GM12878 (cell line): ENCODE measurements around the gene MAPK1IP1L. TPM values are rescaled to one million over a fixed set of nuclear protein-coding genes. Genes with fewer than 3 reads are reported as not detected.

Experiments
- ATAC-seq: fragments of 200-7000 bp; cut with Tn5 transposase; 3 replicates; pipeline ENCODE4 v1.9.1; 2020; ENCODE audit warnings: mild to moderate bottlenecking, moderate library complexity
- BruUV-seq: library from RNA; stranded (reverse); fragments of 400-500 nt; replicated peaks from 2 replicates; lab custom pipeline; 2021; lab: Mats Ljungman, UMichigan
- CTCF ChIA-PET: fragments of 300-600 bp; sonication (Branson Sonifier 250); formaldehyde crosslinking; extraction: SDS; loops from one replicate; lab custom pipeline; 2021; ENCODE audit warnings: inconsistent platforms; lab: Yijun Ruan, JAX
- POLR2A ChIA-PET: fragments of 350-600 bp; formaldehyde crosslinking; extraction: SDS; loops from one replicate; lab custom pipeline; 2021; ENCODE audit warnings: inconsistent platforms; lab: Charles Lee
- RAD21 ChIA-PET: fragments of 300-600 bp; sonication (Branson Sonifier 250); formaldehyde crosslinking; loops from one replicate; lab custom pipeline; 2023; ENCODE audit warnings: antibody characterized with exemption; ENCODE audit not compliant: unreplicated experiment; lab: Charles Lee
- SMC1A ChIA-PET: fragments of 300-600 bp; sonication (Branson Sonifier 250); formaldehyde crosslinking; loops from one replicate; lab custom pipeline; 2023; ENCODE audit not compliant: unreplicated experiment, uncharacterized antibody; lab: Charles Lee
- DNase-seq: peaks from one replicate; pipeline ENCODE4 v3.0.0-alpha.2; 2011; ENCODE audit warnings: low read depth, low spot score
- FAIRE-seq: peaks from 3 replicates; lab custom pipeline; 2011; peaks lifted over from hg19 to GRCh38; lab: Jason Lieb, UNC
- H2AFZ ChIP-seq: 2 replicates; pipeline ENCODE4 v1.6.0; 2011; ENCODE audit warnings: low read depth, low read length, control low read depth; ENCODE audit not compliant: control insufficient read depth
- H3K27ac ChIP-seq: 2 replicates; pipeline ENCODE4 v1.5.1; 2011; ENCODE audit warnings: control low read depth; ENCODE audit not compliant: control insufficient read depth, insufficient read depth
- H3K27me3 ChIP-seq, 2 experiments: replicated peaks in 1 of 2; 2 replicates each; pipeline versions ENCODE4 v1.6.0 to v1.6.1; 2011; ENCODE audit warnings: low read length in 1 of 2; ENCODE audit not compliant: control insufficient read depth in 2 of 2, insufficient read depth in 2 of 2
- H3K36me3 ChIP-seq, 2 experiments: 2 replicates each; pipeline ENCODE4 v1.5.1; 2011; ENCODE audit warnings: low read length in 1 of 2; ENCODE audit not compliant: control insufficient read depth in 2 of 2, insufficient read depth in 2 of 2
- H3K4me1 ChIP-seq: 2 replicates; pipeline ENCODE4 v1.6.1; 2011; ENCODE audit warnings: mild to moderate bottlenecking, low read length, moderate library complexity, mixed read lengths; ENCODE audit not compliant: control insufficient read depth, insufficient read depth
- H3K4me2 ChIP-seq: 2 replicates; pipeline ENCODE4 v1.6.0; 2011; ENCODE audit warnings: control low read depth; ENCODE audit not compliant: control insufficient read depth, insufficient read depth
- H3K4me3 ChIP-seq: fragments of 200-600 bp; sonication (generic); 2 replicates; pipeline ENCODE4 v1.5.1; 2016
- H3K79me2 ChIP-seq: 2 replicates; pipeline ENCODE4 v1.6.0; 2011; ENCODE audit warnings: low read length; ENCODE audit not compliant: control insufficient read depth, insufficient read depth
- H3K9ac ChIP-seq: 2 replicates; pipeline ENCODE4 v1.8.0; 2011; ENCODE audit warnings: low read length, control low read depth, mixed read lengths; ENCODE audit not compliant: control insufficient read depth, insufficient read depth
- H3K9me3 ChIP-seq: replicated peaks from 3 replicates; pipeline ENCODE4 v1.5.1; 2011; ENCODE audit warnings: mild to moderate bottlenecking, low read length; ENCODE audit not compliant: control insufficient read depth, insufficient read depth
- H4K20me1 ChIP-seq: 2 replicates; pipeline ENCODE4 v1.6.0; 2011; ENCODE audit not compliant: control insufficient read depth, insufficient read depth
- CBX3 ChIP-seq: fragments of 200-600 bp; sonication (generic); IDR thresholded peaks from 2 replicates; pipeline ENCODE4 v1.6.1; 2016; ENCODE audit warnings: low read depth, borderline replicate concordance
- CEBPB ChIP-seq, 2 experiments: fragments of 150-350 bp in 1 of 2; IDR thresholded peaks; 2 replicates each; pipeline ENCODE4 v1.6.1; 2012 to 2014; ENCODE audit warnings: low read depth in 2 of 2, low read length in 2 of 2, borderline replicate concordance in 1 of 2, inconsistent platforms in 1 of 2
- CUX1 ChIP-seq: IDR thresholded peaks from 2 replicates; pipeline ENCODE4 v1.6.1; 2012; ENCODE audit warnings: improper control_type of control experiment, low read depth, low read length; ENCODE audit not compliant: insufficient replicate concordance
- EED ChIP-seq: sonication (generic); IDR thresholded peaks from 2 replicates; pipeline ENCODE4 v1.6.1; 2016; ENCODE audit warnings: antibody characterized with exemption, low read depth
- ETV6 ChIP-seq, 2 experiments: fragments of 450-650 bp in 1 of 2; IDR thresholded peaks in 1 of 2; conservative IDR thresholded peaks in 1 of 2; 2 replicates each; pipeline ENCODE4 v1.6.1; 2014; ENCODE audit warnings: antibody characterized with exemption in 1 of 2, borderline replicate concordance in 1 of 2, low read depth in 1 of 2, mild to moderate bottlenecking in 1 of 2, moderate library complexity in 1 of 2
- HCFC1 ChIP-seq: fragments of 150-350 bp; IDR thresholded peaks from 2 replicates; pipeline ENCODE4 v1.6.1; 2014; ENCODE audit warnings: low read length
- JUNB ChIP-seq: IDR thresholded peaks from 2 replicates; pipeline ENCODE4 v1.6.1; 2016; ENCODE audit warnings: antibody characterized with exemption, mild to moderate bottlenecking
- JUND ChIP-seq: IDR thresholded peaks from 2 replicates; pipeline ENCODE4 v1.6.1; 2012; ENCODE audit warnings: low read depth, mild to moderate bottlenecking, low read length, improper control_type of control experiment, moderate library complexity
- MEF2A ChIP-seq: IDR thresholded peaks from 2 replicates; pipeline ENCODE4 v1.6.1; 2011; ENCODE audit warnings: low read depth, mild to moderate bottlenecking, low read length, moderate library complexity; ENCODE audit not compliant: insufficient read depth
- MYC ChIP-seq: IDR thresholded peaks from 2 replicates; pipeline ENCODE4 v1.6.1; 2011; ENCODE audit warnings: mild to moderate bottlenecking, low read length, moderate library complexity, inconsistent platforms; ENCODE audit not compliant: insufficient read depth, insufficient replicate concordance, insufficient read length, severe bottlenecking
- NR2F1 ChIP-seq: fragments of 450-650 bp; conservative IDR thresholded peaks from 2 replicates; pipeline ENCODE4 v1.6.1; 2017; ENCODE audit warnings: mild to moderate bottlenecking
- PML ChIP-seq: IDR thresholded peaks from 2 replicates; pipeline ENCODE4 v1.6.1; 2012; ENCODE audit warnings: low read length, inconsistent platforms
- POLR2A ChIP-seq: IDR thresholded peaks from 2 replicates; pipeline ENCODE4 v1.6.1; 2011; ENCODE audit warnings: low read depth, mild to moderate bottlenecking, low read length
- RCOR1 ChIP-seq: conservative IDR thresholded peaks from 2 replicates; pipeline ENCODE4 v1.6.1; 2012; ENCODE audit warnings: low read depth, low read length, improper control_type of control experiment
- SMAD1 ChIP-seq: fragments of 450-650 bp; IDR thresholded peaks from 2 replicates; pipeline ENCODE4 v1.6.1; 2018; ENCODE audit warnings: mild to moderate bottlenecking, low read depth; ENCODE audit not compliant: partially characterized antibody
- STAT1 ChIP-seq: fragments of 450-650 bp; conservative IDR thresholded peaks from 2 replicates; pipeline ENCODE4 v1.6.1; 2014; ENCODE audit warnings: antibody characterized with exemption, mild to moderate bottlenecking
- ZNF207 ChIP-seq: fragments of 450-650 bp; IDR thresholded peaks from 2 replicates; pipeline ENCODE4 v1.6.1; 2014; ENCODE audit warnings: antibody characterized with exemption, mild to moderate bottlenecking, borderline replicate concordance
- ZNF217 ChIP-seq: fragments of 450-650 bp; IDR thresholded peaks from 2 replicates; pipeline ENCODE4 v1.6.1; 2017; ENCODE audit warnings: antibody characterized with exemption, mild to moderate bottlenecking
- ZNF24 ChIP-seq: fragments of 450-650 bp; IDR thresholded peaks from 2 replicates; pipeline ENCODE4 v1.6.1; 2017; ENCODE audit warnings: antibody characterized with exemption, mild to moderate bottlenecking
- WGBS: methylation state at CpG from one replicate; pipeline ENCODE4 v1.1.6; 2016; ENCODE audit warnings: low lambda C conversion rate; ENCODE audit not compliant: insufficient replicate concordance, insufficient coverage; ENCODE audit errors: missing lambda C conversion rate; 5-methylcytosine and 5-hydroxymethylcytosine counted together
- in situ Hi-C: fragments of 300-500 bp; cut with MboI; formaldehyde crosslinking; loops from 9 replicates; pipeline ENCODE4 v1.14.3; 2018; ENCODE audit warnings: mixed read lengths
- intact Hi-C: fragments of 100-400 bp; cut with micrococcal nuclease; formaldehyde crosslinking; loops from one replicate; pipeline ENCODE4 v1.14.2; 2022; ENCODE audit not compliant: unreplicated experiment
- polyA plus RNA-seq, 11 experiments: library from polyadenylated mRNA; depleted of rRNA in 4 of 11; unstranded in 6 of 11; stranded (reverse) in 5 of 11; fragments of >200 nt; fragmentation: Nextera tagmentation in 4 of 11; fragmentation: Illumina TruSeq in 1 of 11; extraction: Ambion mirVana in 4 of 11; extraction: Trizol in 1 of 11; gene quantifications; 1 replicate in 1 of 11; 2 replicates in 10 of 11; pipeline versions ENCODE4 v1.2.1 to v1.2.3, GENCODE V29; 2011 to 2016; ENCODE audit warnings: inconsistent platforms in 2 of 11, missing spikeins in 2 of 11, low read depth in 1 of 11
- total RNA-seq, 4 experiments: library from RNA; depleted of rRNA in 3 of 4; stranded (reverse); fragments of >200 nt in 3 of 4; fragmentation: Illumina TruSeq in 1 of 4; extraction: Trizol in 1 of 4; gene quantifications; 2 replicates each; pipeline versions ENCODE4 v1.2.1 to v1.2.3, GENCODE V29; 2013 to 2021

MAPK1IP1L gene
- total and polyA plus RNA-seq, 10 of the 15 experiments (the other 5 are each of a cell fraction or from before 2014, with no cell fraction given) = 44.6 to 117 (median 73.0) TPM

GRCh38 chr14:55047301-55048053, 4.0 kb upstream of the MAPK1IP1L start (continued):
- TF ChIP-seq JUNB = no peak
- no peak for TF ChIP-seq CBX3
- no peak for TF ChIP-seq CEBPB (IDR thresholded peaks at IDR 0.05; ENCODE audit: borderline replicate concordance in 1 of 2, low read depth in 2 of 2, low read length in 2 of 2)
- TF ChIP-seq PML = no peak
- no peak for TF ChIP-seq HCFC1
- TF ChIP-seq ETV6 (conservative IDR thresholded peaks at IDR 0.05 in 1 of 2, IDR thresholded peaks at IDR 0.05 in 1 of 2; ENCODE audit: borderline replicate concordance in 1 of 2, low read depth in 1 of 2) = no peak
- TF ChIP-seq RCOR1 = no peak
- TF ChIP-seq SMAD1 = no peak

GRCh38 chr14:55048900-55049436, 2.5 kb upstream of the MAPK1IP1L start:
- Histone ChIP-seq H3K9ac (no peak overlapping the region), H3K36me3 (no peaks in the 10 kb centered on the region; a peak in 1 of 4 replicates), H3K79me2 (peaks cover 25% of the 10 kb centered on the region), H3K4me1 (peaks cover 4% of the 10 kb centered on the region; the same call in 1 of the 2 replicates), H3K27me3 (no peaks in the 10 kb centered on the region)
- BruUV-seq = no TSS peak
- ATAC-seq (no peak), FAIRE-seq (no peak)
- CTCF ChIA-PET = interaction anchor here (1.1 to 2.0 kb wide), 2 partner anchors 23 to 39 kb away, joined by 3 to 4 read pairs; no protein-coding TSS in a partner anchor
- in situ Hi-C loops = no loop called here
- TF ChIP-seq MEF2A = no peak
- TF ChIP-seq ZNF24 = no peak
- TF ChIP-seq NR2F1 = no peak
- no peak for TF ChIP-seq POLR2A
- no peak for TF ChIP-seq STAT1
- no peak for TF ChIP-seq JUND
- no peak for TF ChIP-seq ZNF207
- TF ChIP-seq CUX1 = no peak
- no peak for TF ChIP-seq MYC
- TF ChIP-seq EED = no peak
- no peak for TF ChIP-seq ZNF217
- TF ChIP-seq, all 136 proteins: peak for 0
- no peak overlapping the region for H2AFZ ChIP-seq
- no peaks in the 10 kb centered on the region for H3K9me3 ChIP-seq
- ChIA-PET SMC1A (interaction anchor here (1.1 to 1.6 kb wide), 2 partner anchors 18 to 23 kb away, joined by 3 read pairs; no protein-coding TSS in a partner anchor), RAD21 (no interaction called here), POLR2A (interaction anchor here (0.9 kb wide), 1 partner anchor 22 kb away, joined by 4 read pairs; the partner anchor contains the start of genes SOCS4 and WDHD1)
- no peaks in the 10 kb centered on the region for H4K20me1 ChIP-seq
- H3K4me2 ChIP-seq = no peak overlapping the region
- H3K4me3 ChIP-seq = no peak overlapping the region
- WGBS = 98% methylated on average over 2 of the region's 2 CpGs
- H3K27ac ChIP-seq = no peak overlapping the region
- intact Hi-C loops = no loop called here
- DNase-seq = no peak
